ENCODE results near the gene VWF.

The VWF gene

GRCh38 chr12:5977556-5977955, 146.9 kb downstream of the VWF start:
- no peak for DNase-seq (ENCODE audit: low spot score)

DNA sequence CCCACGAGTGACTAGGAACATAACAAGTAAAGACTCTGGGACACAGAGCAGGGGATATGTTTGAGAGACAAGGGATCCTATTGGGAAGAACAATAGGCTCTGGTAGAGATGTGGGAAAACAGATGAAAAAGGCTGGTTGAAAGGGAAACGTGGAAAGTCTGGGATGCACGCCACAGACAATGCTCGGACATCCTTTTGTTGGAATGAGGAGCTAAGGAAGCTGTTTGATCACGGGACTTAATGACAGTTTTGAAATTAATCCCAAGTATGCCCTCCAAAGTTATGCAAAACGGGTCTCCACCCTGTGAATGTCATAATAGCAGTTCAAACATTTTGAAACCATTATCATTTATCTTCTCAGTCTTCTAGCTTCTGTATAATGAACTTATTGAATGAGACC, 147.8 kb downstream of the VWF start:
- no peak for DNase-seq (ENCODE audit: low spot score)

GRCh38 chr12:5976196-5976595, 148.3 kb downstream of the VWF start:
- no peak for DNase-seq (ENCODE audit: low spot score)

GRCh38 chr12:5973461-5974115, 150.9 kb downstream of the VWF start:
- DNase-seq (ENCODE audit: low spot score) = no peak

- no peak for DNase-seq (ENCODE audit: low spot score)
Observed at GRCh38 chr12:5972387-5972786, 152.1 kb downstream of the VWF start.

DNA sequence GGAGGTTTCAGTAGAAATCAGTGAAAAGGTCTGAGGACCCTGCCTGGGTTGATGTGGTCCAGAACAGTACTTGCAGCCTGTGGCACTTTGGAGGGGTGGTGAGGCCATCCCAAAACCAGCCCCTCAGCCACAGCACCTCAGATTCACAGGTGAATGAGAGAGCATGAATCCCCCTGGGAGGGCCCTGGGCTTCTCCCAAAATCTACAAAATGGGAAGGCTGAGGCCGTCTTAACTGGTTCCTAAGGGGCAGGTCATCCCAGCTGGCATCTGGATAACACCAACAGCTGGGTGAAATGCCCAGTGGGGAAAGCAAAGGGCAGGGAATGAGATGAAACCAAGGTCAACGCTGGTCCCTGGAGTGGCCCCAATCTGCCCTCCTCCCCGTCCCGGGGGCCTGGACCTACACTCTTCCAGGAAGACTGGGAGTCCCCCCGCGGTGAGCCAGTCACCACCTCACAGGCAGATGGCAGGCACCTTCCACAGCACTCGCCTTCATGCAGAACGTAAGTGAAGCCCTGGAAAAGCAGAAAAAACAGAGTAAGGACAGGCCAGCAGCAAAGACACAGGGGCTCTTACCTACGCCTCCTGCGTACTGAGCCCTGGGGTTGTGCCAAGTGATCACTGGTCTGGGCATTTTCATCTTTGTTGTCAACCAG, 153.1 kb downstream of the VWF start:
- no peak for DNase-seq (ENCODE audit: low spot score)

- DNase-seq (ENCODE audit: low spot score) = no peak
Observed at GRCh38 chr12:5969974-5970690, 154.3 kb downstream of the VWF start.

- no peak for DNase-seq (ENCODE audit: low spot score)
Observed at GRCh38 chr12:5969156-5969973, 155.1 kb downstream of the VWF start.

- DNase-seq (ENCODE audit: low spot score) = no peak
Observed at GRCh38 chr12:5967645-5968415, 156.6 kb downstream of the VWF start.

DNA sequence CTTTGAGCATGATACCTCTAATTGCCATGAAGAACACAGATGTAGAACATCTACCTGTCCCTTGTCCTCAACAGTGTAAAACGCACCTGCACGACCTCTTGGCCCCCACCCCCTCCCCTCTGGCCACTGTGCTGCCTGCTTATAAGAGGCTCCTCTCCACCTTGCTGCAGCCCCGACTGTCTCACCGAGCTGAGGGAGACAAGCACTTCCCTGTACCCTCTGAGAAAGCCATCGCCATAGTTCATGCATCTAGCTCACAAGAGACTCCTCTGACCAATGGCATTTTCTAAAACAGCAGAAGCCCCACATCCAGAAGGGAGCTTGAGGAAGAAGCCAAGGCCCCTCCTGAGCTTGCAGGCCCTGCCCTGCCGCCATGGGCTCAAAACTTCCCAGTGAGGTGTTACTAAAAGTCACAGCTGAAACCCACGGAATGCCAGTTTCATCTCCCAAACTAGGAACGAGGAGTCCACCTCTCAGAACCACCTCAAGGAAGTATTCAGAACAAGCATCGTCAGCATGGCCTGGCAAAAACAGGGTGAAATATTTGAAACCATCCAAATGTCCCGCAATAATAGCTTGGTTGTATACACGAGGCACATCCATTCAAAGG, 157.9 kb downstream of the VWF start:
- DNase-seq (ENCODE audit: low spot score) = no peak

GRCh38 chr12:5965950-5966383, 158.5 kb downstream of the VWF start:
- DNase-seq (ENCODE audit: low spot score) = no peak

- DNase-seq (ENCODE audit: low spot score) = no peak
Observed at GRCh38 chr12:5964913-5965900, 159.3 kb downstream of the VWF start.

GRCh38 chr12:5963515-5963914, 161.0 kb downstream of the VWF start:
- DNase-seq (ENCODE audit: low spot score) = no peak

DNA sequence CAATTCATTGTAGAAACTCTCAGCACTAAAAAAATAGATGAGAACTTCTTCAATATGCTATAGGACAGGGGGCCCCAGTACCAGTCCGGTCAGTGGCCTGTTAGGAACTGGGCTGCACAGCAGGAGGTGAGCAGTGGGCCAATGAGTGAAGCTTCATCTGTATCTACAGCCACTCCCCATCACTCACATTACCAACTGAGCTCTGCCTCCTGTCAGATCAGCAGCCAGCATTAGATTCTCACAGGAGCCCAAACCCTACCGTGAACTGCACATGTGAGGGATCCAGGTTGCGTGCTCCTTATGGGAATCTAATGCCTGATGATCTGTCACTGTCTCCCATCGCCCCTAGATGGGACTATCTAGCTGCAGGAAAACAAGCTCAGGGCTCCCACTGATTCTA, 163.7 kb downstream of the VWF start:
- DNase-seq (ENCODE audit: low spot score) = no peak

GRCh38 chr12:5956987-5957386, 167.5 kb downstream of the VWF start:
- DNase-seq (ENCODE audit: low spot score) = no peak

DNA sequence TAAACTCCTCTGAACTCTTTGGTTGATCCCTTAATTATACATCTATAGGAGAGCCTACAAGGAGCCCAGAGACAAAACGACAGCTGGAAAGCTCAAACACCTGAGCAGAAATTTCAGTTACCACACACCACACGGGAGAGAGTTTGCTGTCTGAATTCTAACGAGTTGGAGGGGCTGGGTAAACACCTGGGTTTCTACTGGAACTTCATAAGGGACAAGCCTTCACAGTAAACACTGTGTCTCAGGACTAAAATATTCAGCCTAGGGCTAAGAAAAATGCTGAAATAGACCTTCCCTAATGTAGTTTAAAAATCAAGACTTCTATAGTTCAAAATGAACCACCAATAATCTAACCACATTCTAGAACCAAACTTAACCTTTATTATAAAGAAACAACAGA, 169.8 kb downstream of the VWF start:
- DNase-seq (ENCODE audit: low spot score) = no peak

DNA sequence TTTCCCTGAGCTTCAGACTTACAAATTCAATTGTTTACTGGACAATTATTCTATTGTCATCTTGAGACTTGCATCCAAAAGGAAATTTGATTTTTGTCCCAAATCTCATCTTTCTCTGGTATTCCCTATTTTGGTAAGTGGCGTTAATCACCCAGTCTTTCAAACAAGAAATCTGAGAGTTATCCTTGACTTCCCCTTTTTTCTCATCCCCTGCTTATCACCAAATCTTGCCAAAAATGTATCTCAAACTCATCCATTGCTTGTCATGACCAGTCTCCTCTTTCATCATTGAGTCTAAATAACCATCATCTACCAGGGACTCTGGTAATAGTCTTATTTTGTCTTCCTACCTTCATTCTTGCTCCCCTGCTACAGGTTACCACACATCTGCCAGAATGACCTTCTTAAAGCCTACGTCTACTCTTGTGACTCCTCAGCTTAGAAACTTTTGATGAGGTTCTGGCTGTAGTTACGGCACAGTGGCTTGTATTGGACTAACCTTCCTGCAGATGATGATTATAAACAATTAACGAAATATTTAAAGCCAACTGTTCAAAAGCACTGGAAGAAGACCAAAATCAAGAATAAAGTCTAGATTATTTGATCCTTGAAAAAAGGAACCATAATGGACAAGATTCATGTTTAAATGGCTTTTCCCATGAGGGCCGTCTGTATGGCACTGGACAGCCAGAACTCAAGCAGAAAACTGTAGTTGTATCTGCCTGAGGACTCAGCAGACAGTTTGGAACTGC, 170.5 kb downstream of the VWF start:
- DNase-seq (ENCODE audit: low spot score) = no peak

DNA sequence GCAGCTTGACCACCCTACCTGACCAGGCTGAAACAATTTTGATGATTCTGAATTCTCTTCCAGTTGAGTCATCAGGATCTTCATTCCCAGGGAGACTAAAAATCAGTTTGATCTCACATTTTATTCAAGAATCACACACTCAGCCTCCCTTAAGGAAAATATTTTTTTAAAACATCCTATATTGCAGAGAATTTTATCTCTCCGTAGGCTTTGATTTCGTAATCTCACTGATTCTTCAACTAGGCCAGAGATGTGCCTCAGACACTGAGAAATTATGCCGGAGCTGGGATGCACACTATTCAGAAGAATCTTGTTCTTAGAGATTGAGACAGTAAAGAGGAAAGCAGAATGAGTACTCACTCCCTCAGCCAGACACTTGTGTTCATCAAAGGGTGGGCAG, 172.4 kb downstream of the VWF start:
- no peak for DNase-seq (ENCODE audit: low spot score)

GRCh38 chr12:5948696-5949095, 175.8 kb downstream of the VWF start:
- DNase-seq (ENCODE audit: low spot score) = no peak

Measured in hematopoietic multipotent progenitor cell treated with erythropoietin and hydrocortisone succinate and interleukin-3 and kit ligand, for 17 days (in vitro differentiated cells).